Measurements from ENCODE around the gene TGFB1. TPM values are rescaled to one million over a fixed set of nuclear protein-coding genes. Genes with fewer than 3 reads are reported as not detected.

Gene TGFB1
- total and polyA plus RNA-seq, 9 of the 15 experiments (the other 6 are each of a cell fraction or from before 2014, with no cell fraction given), result 0.24 to 159 (median 17.2) TPM

- TF ChIP-seq KDM2B (CRISPR knock-in tag; IDR thresholded peaks at IDR 0.05), result no peak
- TF ChIP-seq POLR2G (IDR thresholded peaks at IDR 0.05; ENCODE audit: low read depth, low read length), result peak; percentile 73
- TF ChIP-seq, protein P1, sequence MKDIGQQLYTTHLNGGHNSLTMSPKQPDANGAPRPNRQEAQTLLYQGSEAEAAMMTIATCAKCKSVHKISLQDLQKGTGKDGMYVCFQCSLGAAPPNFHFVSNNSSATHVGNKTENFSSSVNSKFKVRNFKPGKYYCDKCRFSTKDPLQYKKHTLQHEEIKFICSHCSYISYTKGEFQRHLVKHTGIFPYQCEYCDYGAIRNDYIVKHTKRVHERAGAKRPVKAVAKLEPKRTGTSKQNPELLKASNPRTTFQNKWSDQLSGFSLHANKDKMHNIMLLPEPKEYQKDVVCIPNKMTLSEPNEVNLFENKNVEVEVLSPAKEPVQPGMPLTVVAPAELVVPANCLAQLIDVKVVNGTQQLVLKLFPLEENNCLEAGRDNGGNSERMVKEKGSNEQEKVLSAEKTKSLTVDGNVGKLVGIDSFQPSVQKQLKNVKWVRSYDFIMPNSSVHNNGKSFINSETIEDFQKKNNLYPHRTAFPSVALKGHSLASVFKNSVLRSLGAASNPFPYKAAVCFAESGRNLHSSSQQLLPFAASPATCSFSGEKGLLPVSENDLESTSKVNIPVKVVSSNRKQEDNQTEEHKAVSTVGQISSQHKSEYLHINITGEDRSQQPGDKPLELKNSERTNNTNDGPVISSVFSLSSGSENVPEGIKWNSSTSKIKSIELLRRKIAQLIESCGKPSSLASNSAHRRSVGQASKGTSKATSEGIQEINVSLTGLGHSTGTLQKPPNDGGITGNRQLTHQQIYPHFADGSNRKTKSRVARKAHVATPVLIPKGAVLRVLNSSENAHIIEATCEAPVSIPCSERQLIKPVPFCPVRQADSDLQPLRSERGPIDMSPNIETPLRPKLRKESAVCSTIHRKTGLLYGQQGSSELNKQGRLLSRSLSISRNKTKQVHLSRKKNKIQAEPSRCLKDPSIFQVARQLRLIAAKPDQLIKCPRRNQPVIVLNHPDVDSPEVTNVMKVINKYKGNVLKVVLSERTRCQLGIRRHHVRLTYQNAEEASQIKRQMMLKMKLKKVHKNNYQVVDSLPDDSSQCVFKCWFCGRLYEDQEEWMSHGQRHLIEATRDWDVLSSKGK (CRISPR knock-in tag; IDR thresholded peaks at IDR 0.05), result no peak
- no peak for TF ChIP-seq ZNF174 (CRISPR knock-in tag; IDR thresholded peaks at IDR 0.05)
- no peak for TF ChIP-seq RFX1 (IDR thresholded peaks at IDR 0.05)
- no peak for TF ChIP-seq ZNF197 (CRISPR knock-in tag; IDR thresholded peaks at IDR 0.05; ENCODE audit: low read depth)
- no peak for TF ChIP-seq ELF4 (CRISPR knock-in tag; IDR thresholded peaks at IDR 0.05)
- TF ChIP-seq RBM15 (IDR thresholded peaks at IDR 0.05; ENCODE audit: insufficient read depth, low read length), result no peak
- TF ChIP-seq, protein P2, sequence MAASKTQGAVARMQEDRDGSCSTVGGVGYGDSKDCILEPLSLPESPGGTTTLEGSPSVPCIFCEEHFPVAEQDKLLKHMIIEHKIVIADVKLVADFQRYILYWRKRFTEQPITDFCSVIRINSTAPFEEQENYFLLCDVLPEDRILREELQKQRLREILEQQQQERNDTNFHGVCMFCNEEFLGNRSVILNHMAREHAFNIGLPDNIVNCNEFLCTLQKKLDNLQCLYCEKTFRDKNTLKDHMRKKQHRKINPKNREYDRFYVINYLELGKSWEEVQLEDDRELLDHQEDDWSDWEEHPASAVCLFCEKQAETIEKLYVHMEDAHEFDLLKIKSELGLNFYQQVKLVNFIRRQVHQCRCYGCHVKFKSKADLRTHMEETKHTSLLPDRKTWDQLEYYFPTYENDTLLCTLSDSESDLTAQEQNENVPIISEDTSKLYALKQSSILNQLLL (CRISPR knock-in tag; IDR thresholded peaks at IDR 0.05; ENCODE audit: borderline replicate concordance), result no peak
- TF ChIP-seq ZNF134 (CRISPR knock-in tag; conservative IDR thresholded peaks at IDR 0.05), result no peak
- TF ChIP-seq ZFP30 (CRISPR knock-in tag; IDR thresholded peaks at IDR 0.05; ENCODE audit: borderline replicate concordance), result no peak
- TF ChIP-seq NUFIP1 (IDR thresholded peaks at IDR 0.05; ENCODE audit: partially characterized antibody), result no peak
- TF ChIP-seq, protein P3, sequence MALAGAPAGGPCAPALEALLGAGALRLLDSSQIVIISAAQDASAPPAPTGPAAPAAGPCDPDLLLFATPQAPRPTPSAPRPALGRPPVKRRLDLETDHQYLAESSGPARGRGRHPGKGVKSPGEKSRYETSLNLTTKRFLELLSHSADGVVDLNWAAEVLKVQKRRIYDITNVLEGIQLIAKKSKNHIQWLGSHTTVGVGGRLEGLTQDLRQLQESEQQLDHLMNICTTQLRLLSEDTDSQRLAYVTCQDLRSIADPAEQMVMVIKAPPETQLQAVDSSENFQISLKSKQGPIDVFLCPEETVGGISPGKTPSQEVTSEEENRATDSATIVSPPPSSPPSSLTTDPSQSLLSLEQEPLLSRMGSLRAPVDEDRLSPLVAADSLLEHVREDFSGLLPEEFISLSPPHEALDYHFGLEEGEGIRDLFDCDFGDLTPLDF (CRISPR knock-in tag; IDR thresholded peaks at IDR 0.05), result peak; percentile 2; the same call in 1 of the 2 replicates
- no peak for TF ChIP-seq DDX20 (tag; IDR thresholded peaks at IDR 0.05; ENCODE audit: low read depth)
- no peak for TF ChIP-seq PRPF4 (IDR thresholded peaks at IDR 0.05; ENCODE audit: insufficient read depth, low read depth, low read length, poor library complexity, severe bottlenecking)
- peak; percentile 83 for TF ChIP-seq RBFOX2 (IDR thresholded peaks at IDR 0.05; ENCODE audit: low read depth, low read length)
- no peak for TF ChIP-seq TRIM28 (IDR thresholded peaks at IDR 0.05)
- TF ChIP-seq ZNF212 (CRISPR knock-in tag; IDR thresholded peaks at IDR 0.05), result no peak
- no peak for TF ChIP-seq POLR3A (IDR thresholded peaks at IDR 0.05; ENCODE audit: borderline replicate concordance, extremely low read depth, insufficient read depth, insufficient read length)
- no peak for TF ChIP-seq RBM25 (IDR thresholded peaks at IDR 0.05; ENCODE audit: low read depth, low read length, severe bottlenecking)
- TF ChIP-seq NR2C1 (IDR thresholded peaks at IDR 0.05), result no peak
- TF ChIP-seq NR2C1 (tag; IDR thresholded peaks at IDR 0.05), result no peak
- no peak for TF ChIP-seq PHB2 (IDR thresholded peaks at IDR 0.05; ENCODE audit: low read depth)
Observed at GRCh38 chr19:41351339-41352245, 2.1 kb downstream of the TGFB1 start (continued).
